PC-9 (cell line): ENCODE results near the gene CISD3. TPM values are rescaled to one million over a fixed set of nuclear protein-coding genes. Genes with fewer than 3 reads are reported as not detected.

Experiments used
- BruUV-seq: library from RNA; stranded (reverse); fragments of 400-500 nt; replicated peaks from 2 replicates; lab custom pipeline; 2021; lab: Mats Ljungman, UMichigan
- CTCF ChIA-PET: fragments of 300-600 bp; sonication (Branson Sonifier 250); formaldehyde crosslinking; loops from one replicate; lab custom pipeline; 2022; ENCODE audit warnings: antibody characterized with exemption; lab: Charles Lee
- POLR2A ChIA-PET: fragments of 300-600 bp; sonication (Branson Sonifier 250); formaldehyde crosslinking; loops from one replicate; lab custom pipeline; 2022; ENCODE audit warnings: antibody characterized with exemption; ENCODE audit not compliant: unreplicated experiment; lab: Charles Lee
- DNase-seq, 2 experiments: peaks; one replicate each; pipeline versions ENCODE4 v3.0.0 to v3.0.0-alpha.2; 2015 to 2022; ENCODE audit warnings: mixed read lengths in 1 of 2
- H2AFZ ChIP-seq: fragments of 200-600 bp; sonication (generic); 2 replicates; pipeline ENCODE4 v1.8.1; 2017; ENCODE audit warnings: antibody characterized with exemption
- H3F3A ChIP-seq: fragments of 200-600 bp; sonication (generic); 2 replicates; pipeline ENCODE4 v1.8.1; 2017; ENCODE audit warnings: antibody characterized with exemption, mild to moderate bottlenecking, low read depth; ENCODE audit not compliant: insufficient read depth
- H3K27ac ChIP-seq: fragments of 200-600 bp; sonication (generic); 2 replicates; pipeline ENCODE4 v1.6.1; 2016; ENCODE audit warnings: mixed run types
- H3K27me3 ChIP-seq: fragments of 200-600 bp; sonication (generic); 2 replicates; pipeline ENCODE4 v1.6.1; 2016; ENCODE audit warnings: low read depth, mixed run types; ENCODE audit not compliant: insufficient read depth
- H3K36me3 ChIP-seq: fragments of 200-600 bp; sonication (generic); 2 replicates; pipeline ENCODE4 v1.6.1; 2016; ENCODE audit warnings: low read depth, mixed run types
- H3K4me1 ChIP-seq: fragments of 200-600 bp; sonication (generic); replicated peaks from 2 replicates; pipeline ENCODE4 v1.6.1; 2016; ENCODE audit warnings: mixed run types; ENCODE audit not compliant: insufficient read depth
- H3K4me2 ChIP-seq: fragments of 200-600 bp; sonication (generic); 2 replicates; pipeline ENCODE4 v1.6.1; 2017; ENCODE audit warnings: mixed run types
- H3K4me3 ChIP-seq: fragments of 200-600 bp; sonication (generic); 2 replicates; pipeline ENCODE4 v1.6.1; 2016; ENCODE audit warnings: mixed run types
- H3K79me2 ChIP-seq: fragments of 200-600 bp; sonication (generic); 2 replicates; pipeline ENCODE4 v1.6.1; 2017; ENCODE audit warnings: low read depth, mixed run types
- H3K9me2 ChIP-seq: fragments of 200-600 bp; sonication (generic); 2 replicates; pipeline ENCODE4 v1.8.1; 2017; ENCODE audit warnings: mild to moderate bottlenecking; ENCODE audit not compliant: insufficient read depth
- H3K9me3 ChIP-seq: fragments of 200-600 bp; sonication (generic); 2 replicates; pipeline ENCODE4 v1.8.1; 2016; ENCODE audit warnings: low read depth; ENCODE audit not compliant: insufficient read depth
- H4K20me1 ChIP-seq: fragments of 200-600 bp; sonication (generic); 2 replicates; pipeline ENCODE4 v1.8.1; 2017; ENCODE audit not compliant: insufficient read depth
- EZH2 ChIP-seq: fragments of 200-600 bp; sonication (generic); IDR thresholded peaks from 2 replicates; pipeline ENCODE4 v1.8.0; 2017; ENCODE audit warnings: antibody characterized with exemption, low read depth
- intact Hi-C: fragments of 100-400 bp; cut with micrococcal nuclease; formaldehyde crosslinking; loops from one replicate; pipeline ENCODE4 v1.10.0; 2022; ENCODE audit not compliant: unreplicated experiment
- microRNA-seq: library from miRNA; unstranded; fragments of <30 nt; microRNA quantifications from one replicate; pipeline ENCODE4 v1.2.0, GENCODE V29; 2021; ENCODE audit warnings: borderline number of aligned reads, borderline replicate concordance
- total RNA-seq: library from RNA; stranded (reverse); gene quantifications from 2 replicates; pipeline ENCODE4 v1.2.3, GENCODE V29; 2021
- TF ChIP-seq, protein P1 (sequence below): fragments of 200-600 bp; sonication (generic); conservative IDR thresholded peaks from 2 replicates; pipeline ENCODE4 v1.6.1; 2017; ENCODE audit warnings: mixed run types, antibody characterized with exemption, mild to moderate bottlenecking, moderate library complexity

CISD3 gene
- total RNA-seq, 1 experiment from 2014 or later, result 36.6 TPM

DNA sequence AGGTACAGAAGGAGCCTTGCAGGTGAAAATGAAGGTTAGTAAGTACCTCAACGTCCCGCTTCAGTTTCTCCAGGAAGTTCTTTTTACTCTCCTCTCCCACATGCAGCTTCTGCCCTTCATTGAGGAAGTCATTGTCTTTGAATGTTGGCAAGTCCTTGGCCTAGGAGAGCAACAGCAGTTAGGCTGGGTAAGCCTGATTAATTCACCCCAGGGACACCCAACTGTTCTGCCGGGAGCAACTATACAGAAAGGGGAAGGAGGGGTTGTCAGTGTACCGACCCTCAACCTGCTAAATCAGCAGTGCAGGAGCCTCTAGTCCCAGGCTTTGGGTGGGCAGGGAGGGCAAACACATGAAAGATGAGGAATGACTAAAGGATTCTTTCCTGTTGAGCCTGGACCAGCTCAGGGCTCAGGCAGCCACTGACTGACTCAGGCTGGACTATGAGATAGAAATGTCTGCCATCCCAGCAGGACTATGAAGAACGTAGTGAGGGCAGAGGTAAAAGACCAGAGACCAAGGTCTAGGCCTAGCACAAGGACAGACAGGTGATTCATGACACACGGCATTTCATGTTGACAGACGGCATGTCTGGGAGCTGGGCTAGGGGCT is 47.6 kb downstream of the CISD3 start:
- H3F3A ChIP-seq, result no peaks in the 10 kb centered on the region
- intact Hi-C loops, result no loop called here
- H3K27ac ChIP-seq, result no peak overlapping the region
- no peaks in the 10 kb centered on the region for H3K9me3 ChIP-seq
- H4K20me1 ChIP-seq, result no peaks in the 10 kb centered on the region
- H3K4me3 ChIP-seq, result no peak overlapping the region
- DNase-seq, result no peak
- H3K4me1 ChIP-seq, result no peaks in the 10 kb centered on the region
- BruUV-seq, result no TSS peak
- H3K9me2 ChIP-seq, result no peaks in the 10 kb centered on the region
- H3K36me3 ChIP-seq, result peaks cover 17% of the 10 kb centered on the region; the same call in 1 of the 2 replicates
- no peak for TF ChIP-seq EZH2
- TF ChIP-seq, protein P1, sequence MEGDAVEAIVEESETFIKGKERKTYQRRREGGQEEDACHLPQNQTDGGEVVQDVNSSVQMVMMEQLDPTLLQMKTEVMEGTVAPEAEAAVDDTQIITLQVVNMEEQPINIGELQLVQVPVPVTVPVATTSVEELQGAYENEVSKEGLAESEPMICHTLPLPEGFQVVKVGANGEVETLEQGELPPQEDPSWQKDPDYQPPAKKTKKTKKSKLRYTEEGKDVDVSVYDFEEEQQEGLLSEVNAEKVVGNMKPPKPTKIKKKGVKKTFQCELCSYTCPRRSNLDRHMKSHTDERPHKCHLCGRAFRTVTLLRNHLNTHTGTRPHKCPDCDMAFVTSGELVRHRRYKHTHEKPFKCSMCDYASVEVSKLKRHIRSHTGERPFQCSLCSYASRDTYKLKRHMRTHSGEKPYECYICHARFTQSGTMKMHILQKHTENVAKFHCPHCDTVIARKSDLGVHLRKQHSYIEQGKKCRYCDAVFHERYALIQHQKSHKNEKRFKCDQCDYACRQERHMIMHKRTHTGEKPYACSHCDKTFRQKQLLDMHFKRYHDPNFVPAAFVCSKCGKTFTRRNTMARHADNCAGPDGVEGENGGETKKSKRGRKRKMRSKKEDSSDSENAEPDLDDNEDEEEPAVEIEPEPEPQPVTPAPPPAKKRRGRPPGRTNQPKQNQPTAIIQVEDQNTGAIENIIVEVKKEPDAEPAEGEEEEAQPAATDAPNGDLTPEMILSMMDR, result no peak
- H3K79me2 ChIP-seq, result no peaks in the 10 kb centered on the region
- POLR2A ChIA-PET, result interaction anchor here (0.7 kb wide), 1 partner anchor 625 kb away, joined by 13 read pairs; no protein-coding TSS in a partner anchor
- no peak overlapping the region for H2AFZ ChIP-seq
- H3K4me2 ChIP-seq, result no peak overlapping the region
- CTCF ChIA-PET, result no interaction called here
- no peaks in the 10 kb centered on the region for H3K27me3 ChIP-seq

DNA sequence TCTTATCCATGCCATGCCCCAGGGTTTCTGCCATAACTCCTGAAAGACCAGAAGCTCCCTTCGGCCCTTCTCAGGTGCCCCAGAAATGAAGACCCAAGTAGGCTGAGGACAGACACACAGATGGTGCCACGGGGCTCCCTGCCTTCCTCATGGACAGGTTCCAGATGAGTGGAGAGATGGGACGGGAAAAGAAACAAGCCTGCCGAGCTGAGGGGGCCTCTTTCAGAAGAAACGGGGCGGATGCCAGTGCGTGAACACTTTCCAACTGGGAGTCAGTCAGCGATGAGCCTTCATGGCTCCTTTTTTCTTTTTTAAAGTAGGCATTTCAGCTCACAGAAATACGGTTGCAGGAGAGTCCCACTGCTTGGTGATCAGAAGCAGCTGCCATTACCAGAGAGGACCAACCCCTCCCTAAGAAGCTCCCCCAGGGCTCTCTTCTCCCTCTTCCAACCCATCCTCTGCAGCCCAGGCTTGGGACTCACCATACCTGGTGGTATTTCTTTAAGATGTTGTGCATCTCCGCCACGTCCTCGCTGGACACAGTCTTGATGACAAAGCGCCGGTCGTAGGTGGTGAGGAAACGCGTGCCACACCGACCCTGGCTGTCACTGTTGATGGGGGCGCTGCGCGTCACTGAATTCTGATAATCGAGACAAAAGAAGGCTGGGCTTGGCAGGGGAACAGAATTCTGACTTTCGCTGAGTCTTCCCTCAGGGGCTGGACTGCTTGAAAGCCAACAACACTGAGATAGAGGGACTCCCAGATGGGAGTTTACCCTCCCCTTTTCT is 50.0 kb downstream of the CISD3 start:
- POLR2A ChIA-PET, result no interaction called here

DNA sequence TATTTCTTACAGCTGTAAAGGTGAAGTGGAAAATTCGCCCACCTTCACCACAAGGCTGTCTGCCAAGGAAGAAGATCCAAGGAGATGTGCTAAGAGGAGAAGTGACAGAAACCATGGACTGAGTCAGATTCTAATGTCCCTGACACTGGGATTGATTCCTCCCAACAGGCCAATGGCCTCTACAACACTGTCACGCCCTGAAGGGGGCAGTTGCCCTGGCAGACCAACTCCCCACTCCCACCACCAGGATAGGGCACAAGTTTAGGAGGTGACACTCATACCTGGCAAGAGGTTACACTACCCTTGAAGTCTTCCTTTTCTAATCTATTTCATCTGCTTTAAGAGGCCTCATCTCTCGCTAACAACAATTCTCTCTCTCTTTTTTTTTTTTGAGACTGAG is 53.1 kb downstream of the CISD3 start:
- ChIA-PET POLR2A (no interaction called here), CTCF (no interaction called here)
- Histone ChIP-seq H3K27me3 (no peaks in the 10 kb centered on the region), H3K4me1 (peaks cover 20% of the 10 kb centered on the region), H4K20me1 (no peaks in the 10 kb centered on the region; the same call in 1 of the 2 replicates), H3K27ac (no peak overlapping the region), H3K9me3 (no peaks in the 10 kb centered on the region), H3K9me2 (no peaks in the 10 kb centered on the region), H3F3A (peaks cover 22% of the 10 kb centered on the region), H2AFZ (no peak overlapping the region), H3K4me3 (no peak overlapping the region), H3K36me3 (peaks cover 16% of the 10 kb centered on the region), H3K4me2 (no peak overlapping the region), H3K79me2 (0 out of 2 replicates have a peak, but pooled peaks cover 10% of the 10 kb centered on the region)
- DNase-seq, result no peak
- BruUV-seq, result no TSS peak
- intact Hi-C loops, result no loop called here
- TF ChIP-seq, protein P1, result no peak
- TF ChIP-seq EZH2, result no peak

More for the DNA sequence above, 50.0 kb downstream of the CISD3 start:
- H3K79me2 ChIP-seq, result no peaks in the 10 kb centered on the region
- no peaks in the 10 kb centered on the region for H3F3A ChIP-seq
- H3K4me2 ChIP-seq, result no peak overlapping the region
- no peaks in the 10 kb centered on the region for H4K20me1 ChIP-seq
- peaks cover 16% of the 10 kb centered on the region for H3K36me3 ChIP-seq
- no peaks in the 10 kb centered on the region for H3K4me1 ChIP-seq
- CTCF ChIA-PET, result no interaction called here
- no peaks in the 10 kb centered on the region for H3K9me2 ChIP-seq
- no TSS peak for BruUV-seq
- H3K9me3 ChIP-seq, result no peaks in the 10 kb centered on the region
- no peak overlapping the region for H3K27ac ChIP-seq
- no peak for DNase-seq
- no peak overlapping the region for H2AFZ ChIP-seq
- no peak overlapping the region for H3K4me3 ChIP-seq
- no peak for TF ChIP-seq EZH2
- TF ChIP-seq, protein P1, result no peak
- H3K27me3 ChIP-seq, result no peaks in the 10 kb centered on the region
- intact Hi-C loops, result no loop called here

Small RNA genes within 50 kb of the gene (microRNA-seq; reads per million reads assigned to microRNA genes)
- 2.0 reads per million for gene MIR4726
- gene MIR4734, result not detected

Other genes with a start within 250 kb of the CISD3 start
- gene SRCIN1, start 124.4 kb upstream of the CISD3 start, total RNA-seq, result 16.7 and 23.7 TPM in 2 replicates
- gene EPOP, start 55.4 kb upstream of the CISD3 start, total RNA-seq, result 8.4 and 10.6 TPM in 2 replicates
- 113 and 127 TPM in 2 replicates for gene MLLT6, start 25.1 kb upstream of the CISD3 start, total RNA-seq
- gene PCGF2, start 18.0 kb downstream of the CISD3 start, total RNA-seq, result 26.9 and 43.3 TPM in 2 replicates
- 262 and 278 TPM in 2 replicates for gene PSMB3, start 22.4 kb downstream of the CISD3 start, total RNA-seq
- 40.6 and 47.4 TPM in 2 replicates for gene PIP4K2B, start 69.2 kb downstream of the CISD3 start, total RNA-seq
- gene CWC25, start 95.0 kb downstream of the CISD3 start, total RNA-seq, result 13.7 and 13.9 TPM in 2 replicates
- 1,146 and 1,262 TPM in 2 replicates for gene RPL23, start 123.4 kb downstream of the CISD3 start, total RNA-seq
- 220 and 309 TPM in 2 replicates for gene LASP1, start 139.7 kb downstream of the CISD3 start, total RNA-seq
- gene FBXO47, start 237.1 kb downstream of the CISD3 start, total RNA-seq, result not detected in 2 replicates